OCI-LY3 (cell line): ENCODE measurements around the gene EML4.

Source experiments
- EZH2phosphoT487 ChIP-seq: fragments of 200-600 bp; shearing (Covaris generic); IDR thresholded peaks from 2 replicates; pipeline ENCODE4 v1.6.1; 2018; ENCODE audit warnings: antibody characterized with exemption, mixed run types, low read depth
- TF ChIP-seq, protein P1 (sequence below): fragments of 200-600, 300-600 bp; sonication (generic); IDR thresholded peaks from 2 replicates; pipeline ENCODE4 v1.5.1; 2014; ENCODE audit warnings: antibody characterized with exemption, low read length, low read depth

DNA sequence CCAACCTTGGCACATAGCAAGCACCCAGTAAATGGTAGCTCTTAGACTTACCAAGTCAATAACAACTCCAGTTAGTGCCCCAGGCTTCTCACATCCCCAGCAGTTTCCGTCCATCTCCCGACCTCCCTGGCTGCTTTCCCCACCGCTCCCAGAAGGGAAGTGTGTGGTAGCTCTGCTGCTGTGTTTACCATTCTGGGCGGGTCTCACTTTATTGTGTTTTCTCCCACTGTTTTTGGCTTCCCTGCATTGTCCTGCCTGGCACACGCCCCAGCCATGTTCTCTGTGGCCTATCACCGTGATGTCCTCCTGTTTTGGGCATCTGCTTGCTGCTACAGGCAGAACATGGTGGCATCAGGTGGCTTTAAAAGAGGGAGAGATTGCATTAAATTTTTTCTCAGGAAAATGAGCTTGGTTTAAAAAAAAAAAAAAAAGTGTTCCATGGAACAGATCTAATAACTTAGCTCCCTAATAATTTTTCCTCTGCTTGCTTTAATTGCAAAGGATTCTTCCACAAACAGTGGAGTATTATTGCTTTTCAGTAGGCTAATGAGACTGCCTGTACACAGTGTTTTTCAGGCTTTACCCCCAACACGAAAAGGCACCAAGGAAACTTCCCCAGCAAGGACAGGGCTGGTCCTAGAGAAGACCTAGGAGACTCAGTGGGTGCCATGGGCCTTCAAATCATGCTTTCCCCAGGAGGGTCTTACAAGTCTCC lies 199.8 kb downstream of the EML4 start:
- TF ChIP-seq, protein P1, sequence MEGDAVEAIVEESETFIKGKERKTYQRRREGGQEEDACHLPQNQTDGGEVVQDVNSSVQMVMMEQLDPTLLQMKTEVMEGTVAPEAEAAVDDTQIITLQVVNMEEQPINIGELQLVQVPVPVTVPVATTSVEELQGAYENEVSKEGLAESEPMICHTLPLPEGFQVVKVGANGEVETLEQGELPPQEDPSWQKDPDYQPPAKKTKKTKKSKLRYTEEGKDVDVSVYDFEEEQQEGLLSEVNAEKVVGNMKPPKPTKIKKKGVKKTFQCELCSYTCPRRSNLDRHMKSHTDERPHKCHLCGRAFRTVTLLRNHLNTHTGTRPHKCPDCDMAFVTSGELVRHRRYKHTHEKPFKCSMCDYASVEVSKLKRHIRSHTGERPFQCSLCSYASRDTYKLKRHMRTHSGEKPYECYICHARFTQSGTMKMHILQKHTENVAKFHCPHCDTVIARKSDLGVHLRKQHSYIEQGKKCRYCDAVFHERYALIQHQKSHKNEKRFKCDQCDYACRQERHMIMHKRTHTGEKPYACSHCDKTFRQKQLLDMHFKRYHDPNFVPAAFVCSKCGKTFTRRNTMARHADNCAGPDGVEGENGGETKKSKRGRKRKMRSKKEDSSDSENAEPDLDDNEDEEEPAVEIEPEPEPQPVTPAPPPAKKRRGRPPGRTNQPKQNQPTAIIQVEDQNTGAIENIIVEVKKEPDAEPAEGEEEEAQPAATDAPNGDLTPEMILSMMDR = no peak
- no peak for TF ChIP-seq EZH2phosphoT487
